ENCODE results near the gene LRRTM4.

Gene LRRTM4

DNA sequence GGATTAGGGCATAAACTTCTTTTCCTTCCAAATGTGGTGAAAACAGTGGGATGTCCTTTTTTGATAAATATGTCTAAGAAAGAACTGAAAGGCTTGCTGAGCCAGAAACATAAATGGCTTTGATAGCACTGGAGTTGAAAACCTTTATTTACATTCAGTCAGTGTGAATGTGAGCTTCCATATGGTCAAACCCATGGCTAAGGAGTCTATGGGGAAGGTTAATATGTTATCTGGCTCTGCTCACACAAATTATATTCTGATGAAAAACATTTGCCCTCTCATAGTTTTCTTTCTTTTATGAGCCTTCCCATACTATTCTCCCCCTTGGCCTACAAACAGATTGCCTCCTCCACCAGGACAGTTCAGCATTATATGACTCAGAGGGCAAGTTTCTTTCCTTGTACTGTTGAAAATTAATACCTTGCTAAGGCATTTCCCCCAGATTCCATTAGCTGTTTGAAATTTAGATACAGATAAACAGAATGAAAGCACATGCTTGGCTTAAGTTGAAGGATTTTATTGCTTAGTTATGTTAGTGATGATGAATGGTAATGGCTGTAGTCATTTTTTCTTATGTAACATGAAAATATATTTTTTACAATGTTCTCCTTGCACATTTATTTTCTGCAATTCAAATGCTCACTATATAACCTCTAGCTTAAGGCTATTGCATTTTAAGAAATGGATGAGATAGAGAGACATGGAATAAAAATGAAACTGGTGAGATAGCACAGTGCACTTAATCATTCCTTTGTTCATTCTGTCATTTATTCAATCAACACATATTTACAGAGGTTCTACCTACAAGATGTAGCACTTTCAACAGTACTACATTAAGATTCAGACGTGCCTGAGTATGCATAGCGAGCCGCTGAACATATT is 544.1 kb downstream of the LRRTM4 start:
- DNase-seq = no peak

GRCh38 chr2:76975752-76976151 is 546.4 kb downstream of the LRRTM4 start:
- DNase-seq = no peak

- no peak for DNase-seq
These were observed 548.6 kb downstream of the LRRTM4 start for GRCh38 chr2:76973610-76974009.

GRCh38 chr2:76965772-76966171 is 556.4 kb downstream of the LRRTM4 start:
- no peak for DNase-seq

DNA sequence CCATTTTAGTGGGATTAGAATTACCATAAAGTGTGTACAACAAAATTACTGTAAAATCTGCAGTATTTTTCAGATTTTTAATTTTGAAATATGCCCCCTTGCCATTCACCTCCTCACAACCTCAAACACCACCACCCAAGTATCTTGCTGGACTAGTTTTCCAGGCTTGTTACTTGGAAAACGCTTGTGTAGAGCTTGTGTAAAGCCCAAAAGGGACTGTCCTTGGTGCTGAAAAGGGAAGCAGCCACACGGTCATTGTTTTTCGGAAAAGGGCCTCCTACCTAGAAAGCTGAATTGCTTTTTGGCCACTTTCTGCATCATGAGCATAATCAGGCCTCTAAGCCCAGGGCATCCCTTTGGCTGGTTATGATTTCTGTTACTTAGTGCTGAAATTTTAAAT is 563.4 kb downstream of the LRRTM4 start:
- no peak for DNase-seq

- DNase-seq = no peak
These were observed 568.3 kb downstream of the LRRTM4 start for GRCh38 chr2:76953733-76954347.

DNA sequence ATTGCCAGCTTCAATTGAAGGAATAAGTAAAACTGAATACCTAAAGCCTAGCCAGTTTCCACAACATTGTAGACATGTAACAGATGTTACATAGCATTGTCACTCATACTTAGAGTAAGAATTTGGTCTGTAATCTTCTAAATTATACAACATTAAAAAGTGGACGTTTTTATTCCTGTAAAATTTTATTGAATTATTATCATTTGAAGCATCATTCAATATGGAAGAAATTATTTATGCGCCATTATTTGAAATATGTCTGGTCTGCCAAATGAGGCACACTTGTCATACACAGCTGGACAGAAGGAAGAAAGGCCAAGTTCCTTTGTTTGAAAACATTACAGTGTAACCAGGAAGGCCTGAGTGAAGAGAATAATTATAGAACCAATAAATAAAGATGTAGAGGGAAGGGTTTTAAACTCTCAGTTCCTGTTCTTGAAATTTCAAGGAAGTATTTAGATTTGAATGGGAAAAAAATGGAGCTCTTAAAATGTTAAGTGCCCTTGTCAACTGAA is 575.5 kb downstream of the LRRTM4 start:
- no peak for DNase-seq

DNA sequence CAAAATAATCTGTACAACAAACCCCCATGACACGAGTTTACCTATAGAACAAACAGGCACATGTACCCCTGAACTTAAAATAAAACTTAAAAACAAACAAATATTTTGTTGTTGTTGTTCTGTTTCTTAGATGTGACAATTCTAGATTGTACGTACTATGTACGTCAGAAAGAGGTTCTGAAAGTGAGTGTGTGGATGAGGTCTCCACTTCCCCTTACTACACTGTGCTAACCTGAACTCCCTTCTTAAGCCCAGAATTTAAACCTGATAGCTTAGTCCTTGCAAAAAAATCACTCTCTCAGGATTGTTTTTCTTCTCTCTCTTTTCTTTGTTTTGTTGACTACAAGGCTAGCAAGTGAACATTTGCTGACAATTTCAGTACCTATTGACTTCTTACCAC is 581.6 kb downstream of the LRRTM4 start:
- DNase-seq = no peak

DNA sequence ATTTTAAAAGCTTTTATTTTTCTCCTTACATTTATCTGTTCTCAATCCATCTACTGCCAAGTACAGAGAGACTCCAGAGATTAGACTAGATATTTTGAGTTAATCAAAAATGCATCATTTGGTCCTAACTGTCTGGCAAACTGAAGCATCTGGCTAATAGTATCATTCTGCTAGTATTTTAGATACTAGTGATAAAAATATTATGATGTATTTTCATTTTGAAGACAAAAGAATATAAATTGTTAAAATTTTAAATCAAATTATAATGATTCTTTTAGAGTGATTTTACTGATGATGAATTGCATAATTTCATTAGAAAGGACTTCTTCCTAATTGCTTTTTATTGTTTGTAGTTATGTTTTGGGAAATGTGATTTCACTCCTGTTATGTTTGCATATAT is 584.0 kb downstream of the LRRTM4 start:
- DNase-seq = no peak

- DNase-seq = no peak
These were observed 589.6 kb downstream of the LRRTM4 start for GRCh38 chr2:76932550-76932949.

- no peak for DNase-seq
These were observed 592.0 kb downstream of the LRRTM4 start for GRCh38 chr2:76930056-76930744.

DNA sequence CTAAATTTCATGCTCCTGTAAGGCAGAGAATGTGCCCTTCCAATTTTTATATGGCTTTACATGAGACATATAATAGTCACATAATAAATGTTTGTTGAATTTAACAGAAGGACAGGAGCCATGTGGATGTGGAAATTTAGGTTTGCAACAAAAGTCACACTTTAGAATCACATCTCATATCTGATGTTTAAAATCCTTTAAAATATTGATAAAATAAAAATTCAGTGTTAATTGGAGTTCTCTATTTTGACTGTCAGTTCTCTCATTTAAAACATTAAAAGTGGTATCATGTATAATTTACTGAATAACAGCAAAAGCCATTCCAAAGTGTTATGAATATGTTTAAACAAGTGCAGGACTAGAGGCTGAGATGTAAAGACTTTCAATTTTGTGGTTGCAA is 594.1 kb downstream of the LRRTM4 start:
- no peak for DNase-seq

GRCh38 chr2:76921006-76921405 is 601.2 kb downstream of the LRRTM4 start:
- DNase-seq = no peak

- DNase-seq = no peak
These were observed 626.7 kb downstream of the LRRTM4 start for GRCh38 chr2:76895469-76895868.

DNA sequence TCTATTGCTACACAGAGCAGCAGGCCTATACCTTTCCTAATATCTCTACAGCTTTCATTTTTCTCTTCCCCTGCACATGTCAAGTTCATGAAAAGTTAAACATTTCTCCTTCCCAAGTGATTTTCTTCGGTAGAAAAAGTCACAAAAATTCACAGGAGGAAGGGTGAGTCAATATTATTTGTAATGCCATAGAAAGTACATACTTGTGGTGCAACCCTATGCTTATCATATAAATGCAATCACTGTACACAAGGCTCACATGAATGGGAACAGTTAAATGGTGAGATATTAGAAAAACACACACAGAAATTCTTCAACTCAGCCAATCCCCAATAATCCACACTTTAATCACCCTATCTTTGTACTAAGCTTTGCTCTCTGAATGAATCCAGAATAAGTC is 651.6 kb downstream of the LRRTM4 start:
- no peak for DNase-seq

DNA sequence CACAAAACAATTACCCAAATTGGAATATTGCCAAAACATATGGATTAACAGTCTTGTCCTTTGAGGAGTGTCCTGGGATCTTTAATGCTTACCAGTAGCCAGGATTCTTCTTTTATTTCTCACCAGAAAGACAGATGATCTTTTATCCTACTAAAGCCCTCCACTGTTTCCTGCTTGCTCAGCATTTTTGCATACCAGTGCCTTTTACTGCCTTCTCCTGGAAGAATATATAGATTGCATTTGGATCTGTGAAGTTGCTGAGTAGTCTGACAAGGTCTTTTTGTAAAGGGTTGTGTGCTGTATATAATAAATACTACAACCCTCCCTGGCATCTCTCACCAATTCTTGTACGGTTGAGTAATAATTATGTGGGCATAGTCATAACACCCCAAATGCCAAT is 652.2 kb downstream of the LRRTM4 start:
- no peak for DNase-seq

- no peak for DNase-seq
These were observed 654.3 kb downstream of the LRRTM4 start for GRCh38 chr2:76867854-76868253.

DNA sequence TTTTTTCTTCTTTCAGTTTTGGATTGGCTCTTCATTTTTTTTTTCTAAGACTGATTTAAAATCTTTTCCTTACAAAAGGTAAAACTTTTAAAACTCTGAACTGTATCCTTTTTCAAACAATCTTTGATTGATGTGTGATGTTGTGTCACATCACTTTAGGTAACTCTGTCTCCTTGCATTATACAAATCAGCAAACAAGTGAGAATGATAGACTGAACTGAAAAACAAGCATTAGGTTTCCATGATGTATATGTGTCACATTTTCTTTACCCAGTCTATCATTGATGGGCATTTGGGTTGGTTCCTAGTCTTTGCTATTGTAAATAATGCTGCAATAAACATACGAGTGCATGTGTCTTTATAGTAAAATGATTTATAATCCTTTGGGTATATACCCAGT is 655.7 kb downstream of the LRRTM4 start:
- DNase-seq = no peak

GRCh38 chr2:76862901-76863300 is 659.3 kb downstream of the LRRTM4 start:
- no peak for DNase-seq

DNA sequence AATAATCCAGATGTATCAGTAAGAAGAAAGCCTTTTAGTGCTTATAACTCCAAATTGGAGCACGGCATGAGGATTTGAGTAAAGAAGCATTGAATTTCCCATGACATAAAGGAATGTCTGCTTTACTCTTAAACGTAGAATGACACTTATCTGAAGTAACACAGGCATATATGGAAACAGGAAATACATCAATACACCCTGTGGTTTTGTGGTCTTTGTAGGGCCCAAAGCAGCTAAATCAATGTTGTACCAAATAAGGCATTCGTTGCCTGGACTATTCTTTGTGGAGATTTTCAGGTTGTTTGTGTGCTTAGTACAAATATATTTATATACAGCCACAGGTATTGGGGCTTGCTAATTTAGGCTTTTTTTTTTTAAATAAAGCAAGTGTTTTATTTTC is 660.5 kb downstream of the LRRTM4 start:
- DNase-seq = no peak

- DNase-seq = no peak
These were observed 671.2 kb downstream of the LRRTM4 start for GRCh38 chr2:76851000-76851399.

- DNase-seq = no peak
These were observed 673.1 kb downstream of the LRRTM4 start for GRCh38 chr2:76849086-76849485.

DNA sequence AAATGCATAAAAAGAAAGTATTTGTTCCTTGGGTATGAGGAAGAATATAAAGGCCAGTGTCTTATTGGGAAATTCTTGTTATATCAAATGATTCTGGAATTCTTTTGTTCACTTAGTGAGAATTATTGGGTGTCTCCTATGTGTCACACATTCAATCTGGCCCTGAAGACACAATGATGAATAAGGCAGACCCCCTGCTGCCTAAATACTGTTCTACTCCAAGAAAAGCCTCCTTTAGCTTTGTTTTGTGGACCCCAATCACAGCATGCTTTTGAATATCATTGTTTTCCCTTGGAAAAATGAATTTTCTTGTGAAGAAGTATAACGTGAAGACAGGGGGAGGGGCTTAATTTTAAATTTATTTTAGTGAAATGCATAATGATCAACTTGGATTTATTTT is 682.4 kb downstream of the LRRTM4 start:
- no peak for DNase-seq
